K562 (cell line): ENCODE results near the gene TMCO4. TPM values are rescaled to one million over a fixed set of nuclear protein-coding genes. Genes with fewer than 3 reads are reported as not detected.

ENCODE experiments used
- ATAC-seq: fragments of 200-7000 bp; cut with Tn5 transposase; 3 replicates; pipeline ENCODE4 v1.9.1; 2020; ENCODE audit warnings: moderate library complexity
- BruUV-seq: library from RNA; stranded (reverse); fragments of 400-500 nt; replicated peaks from 2 replicates; lab custom pipeline; 2021; lab: Mats Ljungman, UMichigan
- CTCF ChIA-PET: fragments of 300-600 bp; formaldehyde crosslinking; extraction: SDS; loops from one replicate; lab custom pipeline; 2021; ENCODE audit warnings: low intra/inter-chr PET ratio; lab: Yijun Ruan, JAX
- POLR2A ChIA-PET: fragments of 300-600, 350-650 bp; sonication (Branson Sonifier 250); formaldehyde crosslinking; extraction: SDS; loops from one replicate; lab custom pipeline; 2021; ENCODE audit warnings: antibody characterized with exemption, inconsistent platforms; lab: Yijun Ruan, JAX
- DNase-seq, 4 experiments: peaks; one replicate each; pipeline versions ENCODE4 v3.0.0 to v3.0.0-alpha.2; 2011 to 2018; ENCODE audit warnings: low spot score in 3 of 4, mixed read lengths in 3 of 4; ENCODE audit errors: extremely low read depth in 1 of 4
- FAIRE-seq: peaks from 2 replicates; lab custom pipeline; 2011; peaks lifted over from hg19 to GRCh38; lab: Jason Lieb, UNC
- H2AFZ ChIP-seq: 2 replicates; pipeline ENCODE4 v1.6.0; 2011; ENCODE audit warnings: low read depth, low read length, control low read depth, inconsistent platforms
- H3K27ac ChIP-seq: fragments of 200-600 bp; 3 replicates; pipeline ENCODE4 v1.8.0; 2011; ENCODE audit warnings: low read depth, mild to moderate bottlenecking, control low read depth, inconsistent platforms, low read length, moderate library complexity, mixed read lengths; ENCODE audit errors: extremely low read depth
- H3K27me3 ChIP-seq, 2 experiments: fragments of 300-600 bp in 1 of 2; 2 replicates in 1 of 2; 3 replicates in 1 of 2; pipeline versions ENCODE4 v1.6.0 to v1.8.0; 2011; ENCODE audit warnings: inconsistent platforms in 2 of 2, low read length in 2 of 2, mild to moderate bottlenecking in 1 of 2, mixed read lengths in 1 of 2, moderate library complexity in 1 of 2; ENCODE audit not compliant: control insufficient read depth in 2 of 2, insufficient read depth in 2 of 2
- H3K36me3 ChIP-seq: fragments of 300-600 bp; 3 replicates; pipeline ENCODE4 v1.8.0; 2011; ENCODE audit warnings: mild to moderate bottlenecking, low read length, inconsistent platforms; ENCODE audit not compliant: control insufficient read depth, insufficient read depth
- H3K4me1 ChIP-seq, 2 experiments: fragments of 200-600 bp in 1 of 2; replicated peaks in 1 of 2; 2 replicates in 1 of 2; 3 replicates in 1 of 2; pipeline versions ENCODE4 v1.5.1 to v1.8.0; 2011; ENCODE audit warnings: inconsistent platforms in 2 of 2, low read length in 2 of 2, mild to moderate bottlenecking in 1 of 2, mixed read lengths in 1 of 2, moderate library complexity in 1 of 2; ENCODE audit not compliant: control insufficient read depth in 2 of 2, insufficient read depth in 2 of 2
- H3K4me2 ChIP-seq: 2 replicates; pipeline ENCODE4 v1.6.1; 2011; ENCODE audit warnings: low read length, control low read depth, inconsistent platforms, mixed read lengths; ENCODE audit not compliant: insufficient read depth
- H3K4me3 ChIP-seq: fragments of 200-600 bp; sonication (generic), shearing (Covaris generic); 2 replicates; pipeline ENCODE4 v1.5.1; 2016; ENCODE audit warnings: control low read depth, inconsistent platforms
- H3K79me2 ChIP-seq: fragments of 200-600 bp; 3 replicates; pipeline ENCODE4 v1.8.0; 2011; ENCODE audit warnings: low read length, inconsistent platforms; ENCODE audit not compliant: control insufficient read depth, insufficient read depth
- H3K9ac ChIP-seq, 2 experiments: 2 replicates each; pipeline versions ENCODE4 v1.6.0 to v1.6.1; 2011; ENCODE audit warnings: low read depth in 2 of 2, low read length in 2 of 2, control low read depth in 1 of 2, inconsistent platforms in 1 of 2, mild to moderate bottlenecking in 1 of 2, mixed read lengths in 1 of 2; ENCODE audit not compliant: insufficient read depth in 1 of 2
- H3K9me1 ChIP-seq: one replicate; pipeline ENCODE4 v1.6.0; 2011; ENCODE audit warnings: inconsistent platforms, mild to moderate bottlenecking, low read length, moderate library complexity; ENCODE audit not compliant: control insufficient read depth, insufficient read depth
- H3K9me3 ChIP-seq: replicated peaks from 2 replicates; pipeline ENCODE4 v1.5.1; 2011; ENCODE audit warnings: low read depth, low read length, inconsistent platforms; ENCODE audit not compliant: control insufficient read depth, insufficient read depth
- H4K20me1 ChIP-seq: replicated peaks from 2 replicates; pipeline ENCODE4 v1.6.1; 2011; ENCODE audit warnings: low read length, inconsistent platforms, mixed read lengths; ENCODE audit not compliant: control insufficient read depth, insufficient read depth
- MBD2 ChIP-seq: sonication (generic); IDR thresholded peaks from 2 replicates; pipeline ENCODE4 v1.6.1; 2016; ENCODE audit warnings: low read depth, borderline replicate concordance
- PHF20 ChIP-seq: fragments of 450-650 bp; IDR thresholded peaks from 2 replicates; pipeline ENCODE4 v1.6.1; 2018; ENCODE audit not compliant: partially characterized antibody
- REST ChIP-seq, 2 experiments: fragments of 450-650 bp; formaldehyde crosslinking in 1 of 2; IDR thresholded peaks; 2 replicates each; pipeline versions ENCODE4 v1.4.0 to v1.6.1; 2014 to 2020; ENCODE audit warnings: mild to moderate bottlenecking in 2 of 2, borderline replicate concordance in 1 of 2, low read depth in 1 of 2
- SMARCA4 ChIP-seq: fragments of 450-650 bp; IDR thresholded peaks from 2 replicates; pipeline ENCODE4 v1.6.1; 2016
- ZNF79 ChIP-seq: fragments of 250-450 bp; sonication (Bioruptor Pico); IDR thresholded peaks from 2 replicates; pipeline ENCODE4 v1.4.0; 2020; ENCODE audit warnings: low read depth, mild to moderate bottlenecking, moderate library complexity
- WGBS: fragments of 100-300 bp; shearing (Covaris generic); methylation state at CpG from one replicate; pipeline ENCODE4 v1.1.6; 2016; ENCODE audit warnings: low coverage, mixed read lengths; ENCODE audit not compliant: insufficient coverage; ENCODE audit errors: missing lambda C conversion rate; 5-methylcytosine and 5-hydroxymethylcytosine counted together
- in situ Hi-C: fragments of 300-500 bp; cut with MboI; formaldehyde crosslinking; loops from 4 replicates; pipeline ENCODE4 v1.15.0; 2018; ENCODE audit warnings: inconsistent platforms, mixed read lengths
- intact Hi-C: fragments of 100-400 bp; cut with micrococcal nuclease; formaldehyde crosslinking; loops from 2 replicates; pipeline ENCODE4 v1.14.2; 2022
- polyA plus RNA-seq, 8 experiments: library from polyadenylated mRNA; depleted of rRNA in 4 of 8; stranded (reverse) in 5 of 8; unstranded in 3 of 8; fragments of >200 nt; fragmentation: Nextera tagmentation in 2 of 8; fragmentation: Illumina TruSeq in 1 of 8; extraction: Ambion mirVana in 2 of 8; extraction: Trizol in 1 of 8; gene quantifications; 2 replicates each; pipeline versions ENCODE4 v1.2.1 to v1.2.3, GENCODE V29; 2011 to 2014; ENCODE audit warnings: inconsistent platforms in 1 of 8, missing spikeins in 1 of 8
- total RNA-seq, 7 experiments: library from RNA; depleted of rRNA in 6 of 7; stranded (reverse); fragments of >200 nt in 6 of 7; fragmentation: Illumina TruSeq in 2 of 7; extraction: Trizol in 2 of 7; gene quantifications; 2 replicates each; pipeline versions ENCODE4 v1.2.1 to v1.2.3, GENCODE V29; 2011 to 2021; ENCODE audit warnings: low replicate concordance in 1 of 7
- TF ChIP-seq, protein P1 (sequence below): sonication (generic); formaldehyde crosslinking; IDR thresholded peaks from 2 replicates; pipeline ENCODE4 v1.5.0; 2020; ENCODE audit warnings: missing genetic modification reagents

The TMCO4 gene
- total and polyA plus RNA-seq, 9 of the 15 experiments (the other 6 are each of a cell fraction or from before 2014, with no cell fraction given), result 0.06 to 2.1 (median 1.2) TPM

DNA sequence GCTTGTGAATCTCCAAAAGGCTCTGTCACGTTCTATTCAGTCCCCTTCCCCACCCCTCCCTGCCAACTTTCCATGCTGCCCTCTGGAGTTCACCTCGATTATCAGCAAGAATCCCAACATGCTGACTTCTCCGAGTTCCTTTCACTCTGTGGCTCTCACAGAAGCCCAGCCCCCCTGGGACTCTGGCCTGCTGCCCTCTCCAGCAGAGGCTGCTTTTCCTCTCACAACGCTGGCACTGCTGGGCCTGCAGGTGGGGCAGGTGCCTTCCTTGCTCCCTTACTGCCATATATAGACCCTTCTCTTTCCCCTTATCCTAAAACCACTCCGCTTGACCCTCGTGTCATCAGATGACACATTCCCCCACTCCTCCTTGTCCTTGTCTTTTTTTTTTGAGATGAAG, 25.6 kb upstream of the TMCO4 start (continued):
- TF ChIP-seq REST (IDR thresholded peaks at IDR 0.05; ENCODE audit: borderline replicate concordance) (no peak), REST (CRISPR knock-in tag; IDR thresholded peaks at IDR 0.05; ENCODE audit: low read depth) (no peak)

- no peak overlapping the region for H3K4me3 ChIP-seq
- H3K4me1 ChIP-seq, result no peaks in the 10 kb centered on the region
- H3K4me2 ChIP-seq, result no peak overlapping the region
- BruUV-seq, result no TSS peak
- H3K9me3 ChIP-seq, result no peaks in the 10 kb centered on the region
- TF ChIP-seq PHF20 (no peak), SMARCA4 (no peak), MBD2 (no peak), ZNF79 (CRISPR knock-in tag) (no peak)
- TF ChIP-seq, protein P1, sequence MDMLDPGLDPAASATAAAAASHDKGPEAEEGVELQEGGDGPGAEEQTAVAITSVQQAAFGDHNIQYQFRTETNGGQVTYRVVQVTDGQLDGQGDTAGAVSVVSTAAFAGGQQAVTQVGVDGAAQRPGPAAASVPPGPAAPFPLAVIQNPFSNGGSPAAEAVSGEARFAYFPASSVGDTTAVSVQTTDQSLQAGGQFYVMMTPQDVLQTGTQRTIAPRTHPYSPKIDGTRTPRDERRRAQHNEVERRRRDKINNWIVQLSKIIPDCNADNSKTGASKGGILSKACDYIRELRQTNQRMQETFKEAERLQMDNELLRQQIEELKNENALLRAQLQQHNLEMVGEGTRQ (CRISPR knock-in tag), result peak; percentile 33
- TF ChIP-seq, all 486 proteins: peak for 1
- no peak for DNase-seq
- in situ Hi-C loops, result no loop called here
- H3K9ac ChIP-seq, result no peak overlapping the region
- CTCF ChIA-PET, result no interaction called here
- H3K36me3 ChIP-seq, result no peaks in the 10 kb centered on the region
- H3K27ac ChIP-seq, result no peak overlapping the region
- no peak for FAIRE-seq
- no peak overlapping the region for H2AFZ ChIP-seq
- H3K27me3 ChIP-seq, result peaks cover 13 to 31% of the 10 kb centered on the region in 2 experiments
- H4K20me1 ChIP-seq, result no peaks in the 10 kb centered on the region
- intact Hi-C loops, result no loop called here
- no peaks in the 10 kb centered on the region for H3K79me2 ChIP-seq
- ATAC-seq, result no peak
- 2% methylated on average over 4 of the region's 4 CpGs for WGBS
- H3K9me1 ChIP-seq, result no peaks in the 10 kb centered on the region
- POLR2A ChIA-PET, result interaction anchor here (0.7 to 0.8 kb wide), 3 partner anchors 25 to 195 kb away, joined by 3 read pairs; no protein-coding TSS in a partner anchor
Observed at GRCh38 chr1:19824541-19824940, 24.8 kb upstream of the TMCO4 start.
